HEK293 (cell line): Measurements from ENCODE around the gene LEPR.

Source experiments
- CTCF ChIA-PET: fragments of 350-600 bp; formaldehyde crosslinking; extraction: SDS; loops from one replicate; lab custom pipeline; 2021; ENCODE audit warnings: antibody characterized with exemption; lab: Yijun Ruan, JAX
- POLR2A ChIA-PET: fragments of 300-600 bp; formaldehyde crosslinking; extraction: SDS; loops from one replicate; lab custom pipeline; 2020; ENCODE audit warnings: antibody characterized with exemption, inconsistent platforms; lab: Yijun Ruan, JAX
- H3K27ac ChIP-seq: fragments of 200-500 bp; sonication (Bioruptor generic); 2 replicates; pipeline ENCODE4 v1.5.1; 2014; ENCODE audit warnings: low read depth, low read length, control low read depth, inconsistent platforms; ENCODE audit errors: extremely low read depth
- H3K36me3 ChIP-seq, 2 experiments: fragments of 200-500 bp in 1 of 2; sonication (Bioruptor generic) in 1 of 2; 1 replicate in 1 of 2; 2 replicates in 1 of 2; pipeline ENCODE4 v1.5.1; 2014 to 2017; ENCODE audit warnings: inconsistent platforms in 2 of 2, low read length in 2 of 2; ENCODE audit not compliant: control insufficient read depth in 2 of 2, insufficient read depth in 1 of 2
- H3K4me1 ChIP-seq: fragments of 200-500 bp; sonication (Bioruptor generic); 2 replicates; pipeline ENCODE4 v1.5.1; 2014; ENCODE audit warnings: mild to moderate bottlenecking, low read length, inconsistent platforms; ENCODE audit not compliant: control insufficient read depth, insufficient read depth
- H3K4me3 ChIP-seq: 2 replicates; pipeline ENCODE4 v1.5.1; 2011; ENCODE audit warnings: low read depth, mild to moderate bottlenecking, control low read depth, low read length, moderate library complexity
- H3K9me3 ChIP-seq: fragments of 200-500 bp; sonication (Bioruptor generic); 2 replicates; pipeline ENCODE4 v1.5.1; 2014; ENCODE audit warnings: low read depth, low read length, inconsistent platforms; ENCODE audit not compliant: control insufficient read depth, insufficient read depth
- ELK4 ChIP-seq: IDR thresholded peaks from 2 replicates; pipeline ENCODE4 v1.6.1; 2011; ENCODE audit warnings: mild to moderate bottlenecking, low read depth, low read length, borderline replicate concordance
- GFI1B ChIP-seq: fragments of 450-650 bp; formaldehyde crosslinking; IDR thresholded peaks from 2 replicates; pipeline ENCODE4 v1.5.1; 2016; ENCODE audit warnings: missing biosample characterization, missing genetic modification characterization
- KLF1 ChIP-seq: fragments of 450-650 bp; formaldehyde crosslinking; IDR thresholded peaks from 2 replicates; pipeline ENCODE4 v1.5.1; 2016; ENCODE audit warnings: missing biosample characterization, missing genetic modification characterization
- KLF16 ChIP-seq: fragments of 450-650 bp; formaldehyde crosslinking; IDR thresholded peaks from 2 replicates; pipeline ENCODE4 v1.5.1; 2017; ENCODE audit warnings: missing biosample characterization, missing genetic modification characterization
- OVOL3 ChIP-seq: fragments of 450-650 bp; formaldehyde crosslinking; IDR thresholded peaks from 2 replicates; pipeline ENCODE4 v1.5.1; 2016; ENCODE audit warnings: missing biosample characterization, missing genetic modification characterization
- SCRT1 ChIP-seq: fragments of 450-650 bp; formaldehyde crosslinking; IDR thresholded peaks from 2 replicates; pipeline ENCODE4 v1.5.1; 2016; ENCODE audit warnings: missing biosample characterization, missing genetic modification characterization, borderline replicate concordance
- ZEB2 ChIP-seq: fragments of 450-650 bp; formaldehyde crosslinking; IDR thresholded peaks from 2 replicates; pipeline ENCODE4 v1.5.1; 2016; ENCODE audit warnings: missing biosample characterization, missing genetic modification characterization
- ZFP37 ChIP-seq: fragments of 450-650 bp; formaldehyde crosslinking; IDR thresholded peaks from 2 replicates; pipeline ENCODE4 v1.5.1; 2016; ENCODE audit warnings: missing biosample characterization, missing genetic modification characterization
- ZNF10 ChIP-seq: fragments of 450-650 bp; formaldehyde crosslinking; IDR thresholded peaks from 2 replicates; pipeline ENCODE4 v1.5.1; 2017; ENCODE audit warnings: missing biosample characterization, missing genetic modification characterization
- ZNF155 ChIP-seq: fragments of 450-650 bp; formaldehyde crosslinking; IDR thresholded peaks from 2 replicates; pipeline ENCODE4 v1.5.1; 2016; ENCODE audit warnings: missing biosample characterization, missing genetic modification characterization
- ZNF202 ChIP-seq: fragments of 450-650 bp; formaldehyde crosslinking; IDR thresholded peaks from 2 replicates; pipeline ENCODE4 v1.5.1; 2016; ENCODE audit warnings: missing biosample characterization, missing genetic modification characterization, borderline replicate concordance
- ZNF292 ChIP-seq: fragments of 450-650 bp; formaldehyde crosslinking; IDR thresholded peaks from 2 replicates; pipeline ENCODE4 v1.5.1; 2016; ENCODE audit warnings: low read depth, missing biosample characterization, missing genetic modification characterization, borderline replicate concordance
- ZNF302 ChIP-seq: fragments of 450-650 bp; formaldehyde crosslinking; IDR thresholded peaks from 2 replicates; pipeline ENCODE4 v1.5.1; 2016; ENCODE audit warnings: missing biosample characterization, missing genetic modification characterization, low read depth
- ZNF341 ChIP-seq: fragments of 450-650 bp; formaldehyde crosslinking; IDR thresholded peaks from 2 replicates; pipeline ENCODE4; 2016; ENCODE audit warnings: low read depth, missing biosample characterization, missing genetic modification characterization
- ZNF354C ChIP-seq: fragments of 450-650 bp; formaldehyde crosslinking; IDR thresholded peaks from 2 replicates; pipeline ENCODE4 v1.5.1; 2016; ENCODE audit warnings: missing biosample characterization, missing genetic modification characterization, low read depth, borderline replicate concordance
- ZNF37A ChIP-seq: fragments of 450-650 bp; IDR thresholded peaks from 2 replicates; pipeline ENCODE4 v1.5.1; 2018; ENCODE audit warnings: missing biosample characterization, missing genetic modification characterization
- ZNF423 ChIP-seq: fragments of 450-650 bp; formaldehyde crosslinking; IDR thresholded peaks from 2 replicates; pipeline ENCODE4 v1.5.1; 2016; ENCODE audit warnings: missing biosample characterization, missing genetic modification characterization
- ZNF621 ChIP-seq: fragments of 450-650 bp; formaldehyde crosslinking; IDR thresholded peaks from 2 replicates; pipeline ENCODE4 v1.5.1; 2017; ENCODE audit warnings: missing biosample characterization, missing genetic modification characterization
- ZNF701 ChIP-seq: fragments of 450-650 bp; formaldehyde crosslinking; IDR thresholded peaks from 2 replicates; pipeline ENCODE4 v1.5.1; 2016; ENCODE audit warnings: missing biosample characterization, missing genetic modification characterization
- ZNF76 ChIP-seq: fragments of 450-650 bp; formaldehyde crosslinking; IDR thresholded peaks from 2 replicates; pipeline ENCODE4; 2016; ENCODE audit warnings: low read depth, missing biosample characterization, missing genetic modification characterization, borderline replicate concordance
- TF ChIP-seq, protein P1 (sequence below): fragments of 450-650 bp; formaldehyde crosslinking; IDR thresholded peaks from 2 replicates; pipeline ENCODE4 v1.5.1; 2016; ENCODE audit warnings: missing biosample characterization, missing genetic modification characterization
- TF ChIP-seq, protein P2 (sequence below): fragments of 450-650 bp; formaldehyde crosslinking; IDR thresholded peaks from 2 replicates; pipeline ENCODE4 v1.5.1; 2016; ENCODE audit warnings: missing biosample characterization, missing genetic modification characterization

The LEPR gene

DNA sequence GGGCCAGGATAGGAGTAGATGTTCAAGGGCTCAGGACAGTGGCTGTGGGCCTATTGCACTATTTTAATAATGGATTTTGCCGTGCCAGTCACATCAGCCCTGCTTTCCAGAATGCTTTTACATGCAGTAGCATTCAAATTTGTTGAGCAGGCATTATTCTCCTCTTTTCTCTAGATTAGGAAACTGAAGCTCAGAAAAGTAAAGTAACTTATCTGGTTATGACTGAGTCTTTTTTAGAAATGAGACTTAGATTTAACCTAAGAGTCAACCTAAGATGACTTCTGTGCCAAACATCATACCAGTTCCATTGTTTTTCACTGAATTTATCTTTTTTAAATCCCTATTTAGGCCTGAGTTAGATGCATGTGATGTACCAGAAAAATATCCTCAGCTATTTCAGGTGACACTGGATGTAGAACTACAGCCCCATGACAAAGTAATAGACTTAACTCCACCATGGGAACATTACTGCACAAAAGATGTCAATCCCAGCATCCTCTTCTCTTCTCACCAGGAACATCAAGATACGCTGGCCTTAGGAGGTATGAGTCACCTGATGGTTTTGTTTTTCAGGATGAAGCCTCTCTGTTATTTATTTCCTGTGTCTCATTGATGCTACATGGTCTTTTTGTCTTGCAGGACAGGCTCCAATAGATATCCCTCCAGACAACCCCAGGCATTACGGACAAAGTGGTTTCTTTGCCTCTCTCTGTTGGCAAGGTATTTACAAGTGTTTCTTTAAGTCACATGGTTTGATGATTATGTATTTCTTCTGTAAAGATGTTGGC lies 31.4 kb upstream of the LEPR start (continued):
- TF ChIP-seq, protein P1, sequence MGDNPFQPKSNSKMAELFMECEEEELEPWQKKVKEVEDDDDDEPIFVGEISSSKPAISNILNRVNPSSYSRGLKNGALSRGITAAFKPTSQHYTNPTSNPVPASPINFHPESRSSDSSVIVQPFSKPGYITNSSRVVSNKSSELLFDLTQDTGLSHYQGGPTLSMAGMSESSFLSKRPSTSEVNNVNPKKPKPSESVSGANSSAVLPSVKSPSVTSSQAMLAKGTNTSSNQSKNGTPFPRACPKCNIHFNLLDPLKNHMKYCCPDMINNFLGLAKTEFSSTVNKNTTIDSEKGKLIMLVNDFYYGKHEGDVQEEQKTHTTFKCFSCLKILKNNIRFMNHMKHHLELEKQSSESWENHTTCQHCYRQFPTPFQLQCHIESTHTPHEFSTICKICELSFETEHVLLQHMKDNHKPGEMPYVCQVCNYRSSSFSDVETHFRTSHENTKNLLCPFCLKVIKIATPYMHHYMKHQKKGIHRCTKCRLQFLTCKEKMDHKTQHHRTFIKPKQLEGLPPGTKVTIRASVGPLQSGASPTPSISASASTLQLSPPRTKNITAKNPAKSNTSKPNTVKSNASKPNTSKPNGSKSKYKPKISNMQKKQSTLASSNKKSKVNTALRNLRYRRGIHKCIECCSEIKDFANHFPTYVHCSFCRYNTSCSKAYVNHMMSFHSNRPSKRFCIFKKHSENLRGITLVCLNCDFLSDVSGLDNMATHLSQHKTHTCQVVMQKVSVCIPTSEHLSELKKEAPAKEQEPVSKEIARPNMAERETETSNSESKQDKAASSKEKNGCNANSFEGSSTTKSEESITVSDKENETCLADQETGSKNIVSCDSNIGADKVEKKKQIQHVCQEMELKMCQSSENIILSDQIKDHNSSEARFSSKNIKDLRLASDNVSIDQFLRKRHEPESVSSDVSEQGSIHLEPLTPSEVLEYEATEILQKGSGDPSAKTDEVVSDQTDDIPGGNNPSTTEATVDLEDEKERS (tag by site-specific recombination): no peak
- no peak for TF ChIP-seq ZNF302 (tag by site-specific recombination)
- TF ChIP-seq ZNF37A (tag by site-specific recombination): no peak
- TF ChIP-seq ZNF10 (tag by site-specific recombination): no peak
- TF ChIP-seq GFI1B (tag by site-specific recombination): no peak
- TF ChIP-seq SCRT1 (tag by site-specific recombination): no peak
- TF ChIP-seq ZNF341 (tag by site-specific recombination): no peak
- TF ChIP-seq, protein P2, sequence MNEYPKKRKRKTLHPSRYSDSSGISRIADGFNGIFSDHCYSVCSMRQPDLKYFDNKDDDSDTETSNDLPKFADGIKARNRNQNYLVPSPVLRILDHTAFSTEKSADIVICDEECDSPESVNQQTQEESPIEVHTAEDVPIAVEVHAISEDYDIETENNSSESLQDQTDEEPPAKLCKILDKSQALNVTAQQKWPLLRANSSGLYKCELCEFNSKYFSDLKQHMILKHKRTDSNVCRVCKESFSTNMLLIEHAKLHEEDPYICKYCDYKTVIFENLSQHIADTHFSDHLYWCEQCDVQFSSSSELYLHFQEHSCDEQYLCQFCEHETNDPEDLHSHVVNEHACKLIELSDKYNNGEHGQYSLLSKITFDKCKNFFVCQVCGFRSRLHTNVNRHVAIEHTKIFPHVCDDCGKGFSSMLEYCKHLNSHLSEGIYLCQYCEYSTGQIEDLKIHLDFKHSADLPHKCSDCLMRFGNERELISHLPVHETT (tag by site-specific recombination): no peak

- H3K4me1 ChIP-seq: no peaks in the 10 kb centered on the region
- CTCF ChIA-PET: interaction anchor here (1.2 kb wide), 1 partner anchor 9 kb away, joined by 3 read pairs; no protein-coding TSS in a partner anchor
- H3K27ac ChIP-seq: no peak overlapping the region
- peaks cover 0 to 76% of the 10 kb centered on the region in 2 experiments; a peak in 1 of 3 replicates for H3K36me3 ChIP-seq
- TF ChIP-seq ZNF76 (tag by site-specific recombination): no peak
- TF ChIP-seq ZFP37 (tag by site-specific recombination): no peak
- TF ChIP-seq ZNF354C (tag by site-specific recombination): no peak
- no peak for TF ChIP-seq ZNF302 (tag by site-specific recombination)
- POLR2A ChIA-PET: no interaction called here
- no peak overlapping the region for H3K4me3 ChIP-seq
- H3K9me3 ChIP-seq: no peaks in the 10 kb centered on the region
These were observed 28.0 kb upstream of the LEPR start for GRCh38 chr1:65392497-65392896.

DNA sequence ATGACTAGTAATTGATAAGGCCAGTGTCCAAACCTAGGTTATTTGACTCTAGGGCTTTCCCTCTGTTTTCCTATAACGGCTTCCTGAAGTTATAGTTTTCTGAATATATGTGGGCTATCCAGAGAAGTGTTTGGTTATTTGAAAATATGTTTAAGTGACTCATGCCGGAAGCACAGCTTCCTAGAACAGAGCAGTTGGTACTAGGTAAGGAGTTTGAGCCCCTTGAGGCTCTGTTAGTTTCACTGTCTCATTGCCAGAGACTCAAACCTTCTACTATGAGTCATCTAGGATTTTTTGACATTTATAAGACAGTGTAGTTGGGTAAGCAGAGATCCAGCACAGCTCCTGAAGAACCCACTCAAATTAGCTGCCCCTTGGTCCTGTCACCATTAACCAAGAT lies 27.1 kb upstream of the LEPR start:
- POLR2A ChIA-PET: no interaction called here
- TF ChIP-seq ZNF202 (tag by site-specific recombination): no peak
- no peak for TF ChIP-seq ZNF423
- no peak for TF ChIP-seq ZEB2 (tag by site-specific recombination)
- TF ChIP-seq KLF1 (tag by site-specific recombination): no peak
- no peak for TF ChIP-seq ELK4
- no peak for TF ChIP-seq OVOL3 (tag by site-specific recombination)
- no peak for TF ChIP-seq ZNF621 (tag by site-specific recombination)
- no peak for TF ChIP-seq KLF16
- TF ChIP-seq ZNF292 (tag by site-specific recombination): no peak
- TF ChIP-seq ZNF701 (tag by site-specific recombination): no peak
- TF ChIP-seq ZNF155 (tag by site-specific recombination): no peak
- TF ChIP-seq, all 188 proteins: peak for 0
- Histone ChIP-seq H3K27ac (no peak overlapping the region), H3K36me3 (peaks cover 0 to 71% of the 10 kb centered on the region in 2 experiments; a peak in 1 of 3 replicates), H3K4me3 (no peak overlapping the region), H3K4me1 (no peaks in the 10 kb centered on the region), H3K9me3 (no peaks in the 10 kb centered on the region)
- CTCF ChIA-PET: interaction anchor here (1.2 kb wide), 1 partner anchor 8 kb away, joined by 3 read pairs; no protein-coding TSS in a partner anchor
